AG09309 (cell line): ENCODE measurements around the gene TAS2R7.

Experiments
- DNase-seq: peaks from one replicate; pipeline ENCODE4 v3.0.0-alpha.2; 2010; ENCODE audit warnings: low read depth
- H3K4me3 ChIP-seq: 2 replicates; pipeline ENCODE4 v1.5.1; 2011; ENCODE audit warnings: mild to moderate bottlenecking, low read depth, low read length, moderate library complexity; ENCODE audit not compliant: control insufficient read depth
- CTCF ChIP-seq: IDR thresholded peaks from 2 replicates; pipeline ENCODE4 v1.5.1; 2011; ENCODE audit warnings: mild to moderate bottlenecking, low read depth, low read length, inconsistent platforms; ENCODE audit not compliant: insufficient read depth, control insufficient read depth; ENCODE audit errors: missing control alignments

Gene TAS2R7

DNA sequence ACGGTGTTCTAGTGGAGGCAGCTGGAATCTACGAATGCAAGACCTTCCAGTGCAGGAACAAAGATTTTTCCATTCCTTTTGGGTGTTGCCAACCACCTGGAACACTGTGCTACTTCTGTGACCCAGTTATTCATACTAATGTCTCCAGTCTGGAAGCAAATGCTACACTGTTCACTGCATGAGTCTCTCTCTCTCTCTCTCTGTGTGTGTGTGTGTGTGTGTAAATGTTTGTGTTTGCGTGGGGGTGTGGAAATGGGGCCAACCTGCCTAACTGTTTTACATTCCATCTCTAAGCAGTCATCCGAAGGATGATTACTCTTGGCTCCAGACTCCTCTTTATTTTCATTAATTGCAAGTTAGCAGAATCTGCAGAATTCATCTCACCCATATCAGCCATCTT is 49.4 kb downstream of the TAS2R7 start:
- peak; percentile 32 for DNase-seq
- H3K4me3 ChIP-seq: no peak overlapping the region
- no peak for TF ChIP-seq CTCF
